MM.1S (cell line): Measurements from ENCODE around the gene KCNQ5.
"Not testable (repeated sequence)": the region's sequence is repeated elsewhere in the genome, so short reads cannot be mapped to it uniquely, and the experiment has no call there.

Experiments
- DNase-seq: peaks from one replicate; pipeline ENCODE4 v3.0.0-alpha.2; 2015
- H2AFZ ChIP-seq: fragments of 300-600 bp; sonication (generic); 2 replicates; pipeline ENCODE4 v1.6.0; 2016; ENCODE audit warnings: antibody characterized with exemption, low read length
- H3F3A ChIP-seq: fragments of 300-600 bp; sonication (generic); 2 replicates; pipeline ENCODE4 v1.6.1; 2016; ENCODE audit warnings: mild to moderate bottlenecking, antibody characterized with exemption, low read length, moderate library complexity, mixed read lengths; ENCODE audit not compliant: insufficient read depth
- H3K27ac ChIP-seq: fragments of 300-600 bp; sonication (generic); 2 replicates; pipeline ENCODE4 v1.5.1; 2016; ENCODE audit warnings: mild to moderate bottlenecking, low read length
- H3K27me3 ChIP-seq: fragments of 300-600 bp; sonication (generic); replicated peaks from 2 replicates; pipeline ENCODE4 v1.6.0; 2016; ENCODE audit warnings: low read length; ENCODE audit not compliant: insufficient read depth
- H3K36me3 ChIP-seq: fragments of 300-600 bp; sonication (generic); replicated peaks from 2 replicates; pipeline ENCODE4 v1.6.1; 2016; ENCODE audit warnings: mild to moderate bottlenecking, low read length, mixed read lengths; ENCODE audit not compliant: insufficient read depth
- H3K4me1 ChIP-seq: fragments of 300-600 bp; sonication (generic); 2 replicates; pipeline ENCODE4 v1.6.1; 2016; ENCODE audit warnings: low read length, mixed read lengths
- H3K4me2 ChIP-seq: fragments of 300-600 bp; sonication (generic); 2 replicates; pipeline ENCODE4 v1.6.0; 2016; ENCODE audit warnings: low read depth, low read length
- H3K4me3 ChIP-seq: fragments of 300-600 bp; sonication (generic); 2 replicates; pipeline ENCODE4 v1.5.1; 2016; ENCODE audit warnings: low read length, mixed read lengths
- H3K79me2 ChIP-seq: fragments of 300-600 bp; sonication (generic); 2 replicates; pipeline ENCODE4 v1.6.1; 2016; ENCODE audit warnings: mixed run types, low read length, mixed read lengths
- H3K9ac ChIP-seq: fragments of 300-600 bp; sonication (generic); 2 replicates; pipeline ENCODE4 v1.6.1; 2016; ENCODE audit warnings: low read length, mixed read lengths
- H3K9me2 ChIP-seq: fragments of 300-600 bp; sonication (generic); replicated peaks from 2 replicates; pipeline ENCODE4 v1.6.1; 2016; ENCODE audit warnings: mild to moderate bottlenecking, low read length, mixed read lengths; ENCODE audit not compliant: insufficient read depth
- H3K9me3 ChIP-seq: fragments of 300-600 bp; sonication (generic); replicated peaks from 2 replicates; pipeline ENCODE4 v1.6.1; 2016; ENCODE audit warnings: mild to moderate bottlenecking, low read length, mixed read lengths; ENCODE audit not compliant: insufficient read depth
- H4K20me1 ChIP-seq: fragments of 300-600 bp; sonication (generic); 2 replicates; pipeline ENCODE4 v1.6.1; 2016; ENCODE audit warnings: mild to moderate bottlenecking, low read length, moderate library complexity, mixed read lengths; ENCODE audit not compliant: insufficient read depth
- CTCF ChIP-seq: fragments of 300-600 bp; sonication (generic); IDR thresholded peaks from 2 replicates; pipeline ENCODE4 v1.5.1; 2016; ENCODE audit warnings: antibody characterized with exemption, low read length, mixed read lengths
- EZH2 ChIP-seq: fragments of 300-600 bp; sonication (generic); optimal IDR thresholded peaks from 2 replicates; pipeline ENCODE3; 2017; ENCODE audit warnings: low read depth, mild to moderate bottlenecking, antibody characterized with exemption, low read length, mixed read lengths
- EZH2phosphoT487 ChIP-seq: fragments of 300-600 bp; sonication (generic); IDR thresholded peaks from 2 replicates; pipeline ENCODE4 v1.6.1; 2018; ENCODE audit warnings: antibody characterized with exemption, low read length

The KCNQ5 gene

GRCh38 chr6:72894091-72894490, 272.2 kb downstream of the KCNQ5 start:
- Histone ChIP-seq H4K20me1 (no peaks in the 10 kb centered on the region), H3K9me3 (no peaks in the 10 kb centered on the region), H3K4me1 (no peaks in the 10 kb centered on the region), H3K4me2 (no peak overlapping the region), H2AFZ (no peak overlapping the region), H3K36me3 (no peaks in the 10 kb centered on the region), H3K9me2 (no peaks in the 10 kb centered on the region), H3K4me3 (no peak overlapping the region), H3K79me2 (no peaks in the 10 kb centered on the region), H3F3A (no peaks in the 10 kb centered on the region; the same call in 1 of the 2 replicates), H3K27me3 (no peaks in the 10 kb centered on the region), H3K27ac (no peak overlapping the region), H3K9ac (no peak overlapping the region)
- TF ChIP-seq EZH2phosphoT487 = no peak
- no peak for TF ChIP-seq EZH2
- TF ChIP-seq CTCF = no peak
- DNase-seq = no peak

DNA sequence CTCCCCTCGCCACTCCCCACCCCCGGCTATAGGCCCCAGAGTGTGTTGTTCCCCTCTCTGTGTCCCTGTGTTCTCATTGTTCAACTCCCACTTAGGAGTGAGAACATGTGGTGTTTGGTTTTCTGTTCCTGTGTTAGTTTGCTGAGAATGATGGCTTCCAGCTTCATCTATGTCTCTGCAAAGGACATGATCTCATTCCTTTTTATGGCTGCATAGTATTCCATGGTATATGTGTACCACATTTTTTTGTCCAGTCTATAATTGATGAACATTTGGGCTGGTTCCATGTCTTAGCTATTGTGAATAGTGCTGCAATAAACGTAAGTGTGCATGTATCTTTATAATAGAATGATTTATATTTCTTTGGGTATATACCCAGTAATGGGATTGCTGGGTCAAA, 276.4 kb downstream of the KCNQ5 start:
- H3K36me3 ChIP-seq, H3K27ac ChIP-seq, H3K4me1 ChIP-seq, H3K27me3 ChIP-seq, H3K4me2 ChIP-seq, H3K9ac ChIP-seq, H4K20me1 ChIP-seq, DNase-seq, H3K9me2 ChIP-seq, H3K4me3 ChIP-seq, H3K9me3 ChIP-seq, H2AFZ ChIP-seq, H3K79me2 ChIP-seq, H3F3A ChIP-seq: not testable (repeated sequence)

DNA sequence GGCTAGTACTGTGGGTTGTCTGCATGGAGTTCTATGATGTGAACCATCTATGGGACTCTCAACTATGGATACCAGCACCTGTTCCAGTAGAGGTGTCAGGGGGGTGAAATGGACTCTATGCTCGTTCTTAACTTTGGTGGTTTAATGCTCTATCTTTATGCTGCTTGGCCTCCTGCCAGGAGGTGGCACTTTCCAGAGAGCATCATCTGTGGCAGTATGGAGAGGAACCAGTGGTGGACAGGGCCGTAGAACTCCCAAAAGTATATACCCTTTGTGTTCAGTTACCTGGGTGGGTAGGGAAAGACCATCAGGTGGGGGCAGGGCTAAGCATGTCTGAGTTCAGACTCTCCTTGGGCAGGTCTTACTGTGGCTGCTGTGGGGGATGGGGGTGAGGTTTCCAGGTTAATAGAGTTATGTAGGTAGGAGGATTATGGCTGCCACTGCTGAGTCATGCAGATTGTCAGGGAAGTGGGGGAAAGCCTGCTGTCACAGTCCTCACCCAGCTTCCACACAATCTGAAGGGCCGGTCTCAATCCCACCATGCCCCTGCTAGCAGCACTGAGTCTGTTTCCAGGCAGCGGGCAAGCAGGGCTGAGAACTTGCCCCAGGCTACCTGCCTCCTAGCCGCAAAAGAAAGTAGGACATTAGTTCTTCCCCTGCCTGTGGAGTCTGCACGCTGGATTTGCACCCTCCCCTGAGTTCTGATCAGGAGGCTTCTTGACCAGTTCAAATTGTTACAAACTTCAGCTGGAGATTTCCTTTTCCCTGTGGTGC, 284.0 kb downstream of the KCNQ5 start:
- Histone ChIP-seq H3K9ac (no peak overlapping the region), H3K27ac (no peak overlapping the region), H3F3A (no peaks in the 10 kb centered on the region), H3K9me2 (no peaks in the 10 kb centered on the region), H3K9me3 (no peaks in the 10 kb centered on the region), H3K4me3 (no peak overlapping the region), H3K27me3 (no peaks in the 10 kb centered on the region), H4K20me1 (no peaks in the 10 kb centered on the region), H3K4me1 (no peaks in the 10 kb centered on the region), H3K79me2 (peaks cover 6% of the 10 kb centered on the region), H2AFZ (no peak overlapping the region), H3K4me2 (no peak overlapping the region), H3K36me3 (no peaks in the 10 kb centered on the region)
- DNase-seq = no peak
- TF ChIP-seq CTCF (no peak), EZH2 (no peak), EZH2phosphoT487 (no peak)

DNA sequence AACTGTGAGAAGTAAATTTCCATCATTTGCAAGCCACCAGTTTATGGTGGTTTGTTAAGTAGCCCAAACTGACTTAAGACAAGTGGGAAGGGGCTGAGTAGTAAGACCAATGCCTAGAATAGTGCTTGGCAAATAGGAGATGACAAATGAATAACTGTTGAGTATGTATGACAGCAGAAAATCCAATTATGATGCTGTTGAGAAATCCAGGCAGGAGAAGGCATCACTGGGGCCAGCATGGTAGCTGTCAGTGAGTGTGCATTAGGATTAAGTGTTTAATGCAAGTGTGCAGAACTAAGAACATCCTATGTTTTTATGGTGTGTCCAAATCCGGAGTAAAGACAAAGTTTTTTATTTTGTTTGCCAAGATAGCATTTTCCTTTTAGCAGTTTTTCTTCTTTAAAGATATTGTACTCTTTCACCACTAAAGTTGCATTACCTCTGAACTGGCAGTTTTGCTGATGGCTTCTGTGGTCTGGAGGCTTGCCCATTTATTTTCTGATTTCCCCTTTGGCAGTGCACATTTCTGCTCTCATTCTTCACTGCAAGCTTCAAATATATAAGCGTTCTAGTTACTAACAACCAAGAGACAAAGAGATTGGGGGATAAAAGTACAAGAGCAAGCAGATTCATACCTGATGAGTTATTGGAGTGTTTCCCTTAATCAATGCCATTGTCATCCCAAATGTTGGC, 289.7 kb downstream of the KCNQ5 start:
- Histone ChIP-seq H3K4me1 (no peaks in the 10 kb centered on the region), H4K20me1 (no peaks in the 10 kb centered on the region), H3K9me2 (no peaks in the 10 kb centered on the region), H3K27me3 (no peaks in the 10 kb centered on the region), H3K36me3 (no peaks in the 10 kb centered on the region), H3K27ac (no peak overlapping the region), H3K9ac (no peak overlapping the region), H3F3A (no peaks in the 10 kb centered on the region), H3K9me3 (no peaks in the 10 kb centered on the region), H3K4me3 (no peak overlapping the region), H3K79me2 (0 out of 2 replicates have a peak, but pooled peaks cover 2% of the 10 kb centered on the region), H3K4me2 (no peak overlapping the region), H2AFZ (no peak overlapping the region)
- no peak for DNase-seq
- TF ChIP-seq CTCF = no peak
- TF ChIP-seq EZH2phosphoT487 = no peak
- no peak for TF ChIP-seq EZH2
